Amygdala (tissue), 56 donors: ENCODE measurements around the gene SCNN1G.
"Not testable (repeated sequence)": the region's sequence is repeated elsewhere in the genome, so short reads cannot be mapped to it uniquely, and the experiment has no call there.

Source experiments
- DNase-seq, 56 donors: peaks; one replicate each; lab custom pipeline; 2025; lab: John Stamatoyannopoulos, UW

SCNN1G gene

DNA sequence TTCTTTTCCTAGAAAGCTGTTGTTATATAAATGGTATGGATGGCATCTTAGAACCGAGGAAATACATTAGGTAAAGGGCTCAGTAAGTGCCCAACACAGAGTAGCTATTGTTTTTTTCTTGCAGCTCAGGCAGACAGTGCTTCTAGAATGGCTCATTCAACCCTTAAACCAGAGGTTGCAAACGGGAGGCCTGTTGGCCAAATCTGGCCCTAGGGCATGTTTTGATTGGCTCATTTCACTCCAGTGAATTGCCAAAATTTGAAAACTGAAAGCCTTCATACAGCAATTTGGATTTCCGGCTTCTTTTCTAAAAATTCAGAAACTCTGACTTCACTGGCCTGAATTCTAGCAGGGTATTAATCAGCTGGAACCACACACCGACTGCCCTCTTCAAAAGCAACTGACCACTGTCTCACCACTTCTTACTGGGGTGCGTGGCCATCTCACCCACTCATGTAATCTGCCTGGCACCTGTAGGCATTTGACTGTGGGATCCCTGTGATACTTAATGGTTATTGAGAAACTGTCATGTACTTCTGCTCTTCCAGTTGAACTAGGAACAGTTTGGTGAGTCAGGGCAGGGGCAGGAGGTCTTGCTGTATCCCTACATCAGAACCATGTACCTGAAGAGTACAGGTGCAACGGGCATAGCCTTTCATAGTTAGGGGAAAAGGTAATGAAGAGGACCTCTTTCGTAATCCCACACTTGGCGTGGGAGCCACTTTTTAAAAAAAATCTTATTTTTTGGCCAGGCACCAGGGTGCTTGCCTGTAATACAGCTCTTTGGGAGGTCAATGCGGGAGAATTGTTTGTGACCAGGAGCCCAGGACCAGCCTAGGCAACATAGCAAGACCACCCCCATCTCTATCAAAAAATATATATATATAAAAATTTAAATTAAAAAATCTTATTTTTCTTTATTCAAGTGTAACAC is 66.0 kb downstream of the SCNN1G start:
- no peak for DNase-seq

DNA sequence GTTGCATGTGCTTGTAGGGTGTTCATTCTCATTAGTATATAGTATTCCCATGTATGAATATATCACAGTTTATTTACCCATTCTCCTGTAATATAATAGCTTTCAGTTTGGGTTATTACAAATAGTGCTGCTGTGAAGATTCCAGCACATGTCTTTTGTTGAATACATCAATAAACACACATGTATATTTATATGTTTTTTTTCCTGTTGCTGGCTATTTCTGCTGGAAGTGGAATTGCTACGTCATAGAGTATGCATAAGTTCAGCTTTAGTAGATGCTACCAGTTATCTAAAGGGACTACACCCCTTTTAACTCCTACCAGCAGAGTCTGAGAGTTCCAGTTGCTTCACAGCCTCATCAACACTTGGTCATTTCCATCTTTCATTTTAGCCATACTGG is 67.3 kb downstream of the SCNN1G start:
- DNase-seq = no peak

DNA sequence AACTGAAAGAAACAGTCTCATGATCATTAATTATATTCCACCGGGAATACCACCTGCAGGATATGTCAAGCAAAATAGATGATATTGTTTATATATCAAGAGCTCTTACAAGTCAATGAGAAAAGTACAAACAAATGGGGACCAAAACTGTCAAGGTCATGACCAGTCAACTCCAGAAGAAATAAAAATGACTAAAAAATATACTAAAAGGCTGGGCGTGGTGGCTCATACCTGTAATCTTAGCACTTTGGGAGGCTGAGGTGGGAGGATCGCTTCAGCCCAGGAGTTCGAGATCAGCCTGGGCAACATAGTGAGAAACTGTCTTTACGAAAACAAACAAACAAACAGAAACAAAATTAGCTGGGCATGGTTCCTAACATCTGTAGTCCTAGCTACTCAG is 69.8 kb downstream of the SCNN1G start:
- DNase-seq = no peak

DNA sequence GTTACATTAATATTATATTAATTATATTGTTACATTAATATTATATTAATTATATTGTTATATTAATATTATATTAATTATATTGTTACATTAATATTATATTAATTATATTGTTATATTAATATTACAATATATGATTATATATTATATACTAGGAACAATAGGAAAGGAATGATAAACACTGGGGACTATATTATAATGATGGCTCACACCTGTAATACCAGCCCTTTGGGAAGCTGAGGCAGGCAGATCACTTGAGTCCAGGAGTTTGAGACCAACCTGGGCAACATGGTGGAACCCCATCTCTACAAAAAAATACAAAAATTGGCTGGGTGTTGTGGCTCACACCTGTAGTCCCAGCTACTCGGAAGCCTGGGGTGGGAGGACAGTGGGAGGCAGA is 71.1 kb downstream of the SCNN1G start:
- DNase-seq = not testable (repeated sequence)

DNA sequence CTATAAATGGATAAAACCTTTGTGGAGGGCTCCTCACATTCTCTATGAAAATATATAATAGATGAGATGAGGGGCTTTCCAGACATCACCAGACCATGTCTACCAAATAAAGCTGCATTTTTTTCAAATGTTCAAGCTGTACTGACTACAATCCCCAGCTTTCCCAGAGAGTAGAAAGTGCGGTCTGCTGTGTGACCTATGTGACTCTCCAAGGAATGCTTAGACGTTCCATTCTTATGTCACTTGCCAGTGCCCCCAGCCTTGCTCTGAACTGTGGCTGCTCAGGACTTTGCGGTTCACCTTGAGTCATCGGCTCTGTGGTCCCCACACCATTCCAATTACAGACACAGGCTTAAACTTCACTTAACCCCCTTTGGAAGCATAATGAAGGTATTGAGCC is 71.8 kb downstream of the SCNN1G start:
- DNase-seq = no peak

DNA sequence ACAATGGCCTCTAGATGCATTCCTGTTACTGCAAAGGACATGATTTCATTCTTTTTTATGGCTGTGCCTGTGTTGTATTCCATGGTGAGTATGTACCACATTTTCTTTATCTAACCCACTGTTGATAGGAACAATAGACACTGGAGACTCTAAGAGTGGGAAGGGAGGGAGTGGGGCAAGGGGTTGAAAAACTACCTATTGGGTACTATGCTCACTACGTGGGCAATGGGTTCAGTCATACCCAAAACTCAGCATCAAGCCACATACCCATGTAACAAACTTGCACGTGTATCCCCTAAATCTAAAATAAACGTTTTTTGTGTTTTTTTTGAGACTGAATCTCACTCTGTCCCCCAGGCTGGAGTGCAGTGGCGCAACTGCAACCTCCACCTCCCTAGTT is 72.5 kb downstream of the SCNN1G start:
- DNase-seq = no peak

DNA sequence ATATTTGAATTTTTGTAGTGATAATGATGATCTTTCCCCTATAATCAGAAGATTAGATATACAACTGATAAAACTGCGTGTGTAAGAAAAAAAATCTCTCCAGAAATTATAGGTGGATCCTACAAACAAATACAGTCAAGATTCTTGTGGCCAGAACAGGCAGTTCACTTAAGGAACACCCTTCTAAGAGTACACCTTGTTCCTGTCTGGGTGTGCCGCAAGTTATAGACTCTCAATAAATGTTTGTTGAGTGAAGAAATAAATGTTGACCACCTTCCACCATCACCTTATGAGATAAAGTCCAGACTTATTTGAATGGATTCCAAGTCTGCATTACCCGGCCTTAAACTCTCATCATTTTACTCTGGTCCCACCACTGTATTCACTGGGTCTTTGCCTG is 73.9 kb downstream of the SCNN1G start:
- DNase-seq = no peak

DNA sequence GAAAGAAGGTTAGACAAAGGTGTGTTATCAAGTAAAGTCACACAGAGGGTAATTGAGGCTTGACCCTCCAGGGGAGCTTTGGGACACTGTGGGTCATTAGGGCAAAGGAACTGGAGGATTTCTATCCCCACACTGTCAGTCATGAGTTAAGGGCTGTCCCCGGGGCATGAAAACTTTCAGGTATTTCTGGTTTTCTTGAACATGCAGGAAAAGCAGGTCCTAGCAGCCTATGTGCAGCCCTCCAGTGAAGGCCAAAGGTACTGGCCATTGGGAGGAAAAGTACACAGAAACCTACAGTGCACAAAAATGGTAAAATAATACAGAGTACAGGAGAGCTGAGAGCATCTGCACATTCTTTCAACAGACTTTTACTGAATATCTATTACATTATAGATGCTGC is 75.1 kb downstream of the SCNN1G start:
- DNase-seq = no peak

DNA sequence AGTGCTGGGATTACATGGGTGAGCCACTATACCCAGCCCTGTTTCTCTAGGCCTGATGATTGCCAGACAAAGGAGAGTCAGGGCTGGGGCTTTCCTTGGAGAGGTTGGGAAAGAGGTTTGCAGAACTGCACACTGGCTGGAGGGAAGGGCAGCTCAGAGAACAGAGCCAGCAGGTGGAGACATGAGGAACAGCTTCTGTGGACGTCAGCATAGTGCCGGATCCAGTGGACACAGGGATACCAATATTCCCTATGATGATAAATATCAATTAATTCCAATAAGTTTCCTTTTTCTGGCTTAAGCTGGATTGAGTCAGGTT is 76.3 kb downstream of the SCNN1G start:
- DNase-seq = no peak
